MCF 10A (cell line): ENCODE results near the gene GRAMD1B. TPM values are rescaled to one million over a fixed set of nuclear protein-coding genes. Genes with fewer than 3 reads are reported as not detected.

Source experiments
- BruUV-seq: library from RNA; stranded (reverse); fragments of 400-500 nt; replicated peaks from 2 replicates; lab custom pipeline; 2021; lab: Mats Ljungman, UMichigan
- CTCF ChIA-PET: fragments of 300-600 bp; sonication (Branson Sonifier 250); formaldehyde crosslinking; extraction: SDS; loops from one replicate; lab custom pipeline; 2021; ENCODE audit warnings: antibody characterized with exemption, inconsistent platforms; lab: Yijun Ruan, JAX
- POLR2A ChIA-PET: fragments of 300-600, 350-650 bp; sonication (Branson Sonifier 250); formaldehyde crosslinking; extraction: SDS; loops from one replicate; lab custom pipeline; 2020; ENCODE audit warnings: antibody characterized with exemption, inconsistent platforms; lab: Yijun Ruan, JAX
- DNase-seq: peaks from one replicate; pipeline ENCODE4 v3.0.0-alpha.2; 2018; ENCODE audit not compliant: unreplicated experiment
- H3K27ac Mint-ChIP-seq: one replicate; pipeline ENCODE4 v1.8.0; 2022; ENCODE audit warnings: mild to moderate bottlenecking, low read depth, mixed read lengths; ENCODE audit not compliant: unreplicated experiment
- H3K27me3 Mint-ChIP-seq: one replicate; pipeline ENCODE4 v1.8.0; 2022; ENCODE audit warnings: mixed read lengths; ENCODE audit not compliant: insufficient read depth, unreplicated experiment
- H3K36me3 Mint-ChIP-seq: one replicate; pipeline ENCODE4 v1.8.0; 2022; ENCODE audit warnings: mild to moderate bottlenecking, moderate library complexity, mixed read lengths; ENCODE audit not compliant: insufficient read depth, unreplicated experiment
- H3K4me1 Mint-ChIP-seq: one replicate; pipeline ENCODE4 v1.8.0; 2022; ENCODE audit warnings: mixed read lengths; ENCODE audit not compliant: insufficient read depth, unreplicated experiment
- H3K4me3 Mint-ChIP-seq: one replicate; pipeline ENCODE4 v1.8.0; 2022; ENCODE audit warnings: mild to moderate bottlenecking, moderate library complexity, mixed read lengths; ENCODE audit not compliant: unreplicated experiment
- H3K9me3 Mint-ChIP-seq: one replicate; pipeline ENCODE4 v1.8.0; 2022; ENCODE audit warnings: mixed read lengths; ENCODE audit not compliant: unreplicated experiment
- CTCF ChIP-seq: fragments of 200-600 bp; IDR thresholded peaks from one replicate; pipeline ENCODE4 v1.8.0; 2022; ENCODE audit warnings: antibody characterized with exemption, mild to moderate bottlenecking; ENCODE audit not compliant: unreplicated experiment
- intact Hi-C: fragments of 100-400 bp; cut with micrococcal nuclease; formaldehyde crosslinking; loops from 2 replicates; pipeline ENCODE4 v1.14.1; 2022
- total RNA-seq: library from RNA; stranded (reverse); gene quantifications from 2 replicates; pipeline ENCODE4 v1.2.3, GENCODE V29; 2022

GRAMD1B gene
- total RNA-seq, 1 experiment from 2014 or later: 0.26 TPM

DNA sequence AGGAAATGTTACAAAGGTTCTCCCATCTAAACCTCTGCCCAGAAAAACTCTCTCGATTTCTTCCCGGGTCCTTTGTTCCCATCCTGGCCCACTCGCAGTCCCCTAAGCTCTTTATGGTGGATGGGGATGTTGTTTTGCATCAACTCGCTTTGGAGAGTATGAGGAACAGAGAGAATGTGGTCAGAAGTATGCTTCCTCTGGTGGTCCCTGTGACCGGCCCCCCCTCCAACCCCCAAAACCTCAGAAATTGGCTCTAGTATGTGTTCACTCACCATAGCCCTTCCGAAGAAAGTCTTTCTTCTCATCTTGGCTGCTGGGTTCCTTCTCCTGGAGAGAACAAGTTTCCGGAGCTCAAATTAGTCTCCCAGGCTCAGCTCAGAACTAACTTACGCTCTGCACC lies 54.4 kb downstream of the GRAMD1B start:
- Mint-ChIP-seq H3K27ac (no peak overlapping the region), H3K27me3 (no peaks in the 10 kb centered on the region), H3K4me1 (no peaks in the 10 kb centered on the region), H3K4me3 (no peak overlapping the region), H3K36me3 (no peaks in the 10 kb centered on the region), H3K9me3 (no peaks in the 10 kb centered on the region)
- DNase-seq: no peak
- no peak for TF ChIP-seq CTCF
- no TSS peak for BruUV-seq
- CTCF ChIA-PET: interaction anchor here (0.5 to 3.3 kb wide), 4 partner anchors 17 to 618 kb away, joined by 3 to 36 read pairs (median 4); no protein-coding TSS in a partner anchor
- POLR2A ChIA-PET: no interaction called here
- intact Hi-C loops: no loop called here

GRCh38 chr11:123487157-123487744 lies 57.2 kb downstream of the GRAMD1B start:
- POLR2A ChIA-PET: no interaction called here

DNA sequence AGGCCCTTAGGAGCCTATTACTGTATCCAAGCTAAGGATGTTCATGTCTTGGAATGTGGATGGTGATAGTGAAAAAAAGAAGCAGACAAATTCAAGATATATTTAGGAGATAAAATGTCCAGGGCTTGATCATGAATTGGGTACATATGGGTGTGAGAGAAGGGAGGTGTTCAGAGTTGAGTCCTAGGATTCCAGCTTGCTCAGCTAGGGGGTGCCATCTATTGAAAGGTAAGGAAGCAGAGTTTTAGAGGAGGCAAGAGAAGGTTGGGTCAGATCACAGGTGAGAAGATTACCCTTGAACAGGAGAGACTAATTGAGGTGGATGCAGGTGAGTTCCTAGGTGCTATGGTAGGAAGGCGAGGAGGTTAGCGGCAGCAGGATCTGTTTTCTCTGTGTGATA lies 60.5 kb downstream of the GRAMD1B start:
- Mint-ChIP-seq H3K4me1 (no peaks in the 10 kb centered on the region), H3K36me3 (no peaks in the 10 kb centered on the region), H3K4me3 (no peak overlapping the region), H3K9me3 (no peaks in the 10 kb centered on the region), H3K27me3 (peaks cover 6% of the 10 kb centered on the region), H3K27ac (no peak overlapping the region)
- DNase-seq: no peak
- CTCF ChIA-PET: interaction anchor here (0.7 to 1.1 kb wide), 3 partner anchors 12 to 83 kb away, joined by 3 to 4 read pairs (median 3); no protein-coding TSS in a partner anchor
- no TSS peak for BruUV-seq
- POLR2A ChIA-PET: no interaction called here
- intact Hi-C loops: no loop called here
- TF ChIP-seq CTCF: no peak

More at GRCh38 chr11:123487157-123487744, 57.2 kb downstream of the GRAMD1B start:
- BruUV-seq: no TSS peak
- Mint-ChIP-seq H3K27ac (no peak overlapping the region), H3K27me3 (no peaks in the 10 kb centered on the region), H3K36me3 (no peaks in the 10 kb centered on the region), H3K4me1 (no peaks in the 10 kb centered on the region), H3K9me3 (no peaks in the 10 kb centered on the region), H3K4me3 (no peak overlapping the region)
- CTCF ChIA-PET: interaction anchor here (0.6 to 2.5 kb wide), 5 partner anchors 10 to 80 kb away, joined by 3 to 16 read pairs (median 4); no protein-coding TSS in a partner anchor
- no peak for DNase-seq
- no peak for TF ChIP-seq CTCF
- intact Hi-C loops: no loop called here

DNA sequence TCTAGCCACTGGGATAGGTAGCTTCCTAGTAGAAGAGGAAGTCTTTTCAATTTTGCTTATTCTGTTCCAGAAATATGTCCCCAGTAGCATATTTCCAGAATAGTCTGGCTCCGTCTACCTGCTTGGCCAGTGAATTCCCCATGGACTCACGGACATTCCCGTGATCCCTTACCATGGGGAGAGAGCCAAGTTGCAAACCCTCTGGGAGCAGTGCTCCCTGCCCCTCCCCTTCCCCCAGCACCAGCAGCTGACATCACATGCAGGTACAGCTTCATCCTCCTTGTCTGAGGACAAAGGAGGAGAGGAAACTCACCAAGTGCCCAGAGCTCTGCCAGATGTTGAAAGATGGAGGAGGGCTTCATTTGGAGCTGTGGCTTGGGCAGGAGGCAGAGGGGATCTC lies 61.2 kb downstream of the GRAMD1B start:
- no peak for DNase-seq
- BruUV-seq: no TSS peak
- Mint-ChIP-seq H3K27me3 (peaks cover 13% of the 10 kb centered on the region), H3K4me3 (no peak overlapping the region), H3K9me3 (no peaks in the 10 kb centered on the region), H3K27ac (no peak overlapping the region), H3K36me3 (no peaks in the 10 kb centered on the region), H3K4me1 (no peaks in the 10 kb centered on the region)
- ChIA-PET POLR2A (no interaction called here), CTCF (interaction anchor here (0.6 kb wide), 1 partner anchor 10 kb away, joined by 3 read pairs; no protein-coding TSS in a partner anchor)
- intact Hi-C loops: no loop called here
- TF ChIP-seq CTCF: no peak
